Measurements from ENCODE around the gene CUL7. TPM values are rescaled to one million over a fixed set of nuclear protein-coding genes. Genes with fewer than 3 reads are reported as not detected.

The CUL7 gene
- total RNA-seq, 4 donors from 2014 or later = 20.7 to 39.6 (median 28.6) TPM

DNA sequence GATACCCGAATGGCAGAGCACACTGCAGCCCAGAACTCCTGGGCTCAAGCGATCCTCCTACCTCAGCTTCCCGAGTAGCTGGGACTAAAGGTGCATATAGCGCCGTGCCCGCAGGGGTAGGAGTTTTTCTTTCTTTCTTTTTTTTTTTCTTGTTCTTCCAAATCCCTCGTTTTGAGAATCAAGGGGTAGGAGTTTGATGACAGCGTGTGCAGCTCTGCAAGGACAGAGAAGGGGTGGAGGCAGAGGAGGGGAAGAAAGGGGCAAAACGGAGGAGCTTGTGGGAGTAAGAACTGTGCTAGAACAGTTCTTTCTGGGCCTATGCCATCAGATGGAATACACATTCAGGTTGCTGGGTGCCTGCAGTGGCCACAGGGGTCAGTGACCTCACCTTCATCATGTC lies 16.9 kb downstream of the CUL7 start:
- peaks cover 28 to 50% of the 10 kb centered on the region in 2 donors for H3K36me3 ChIP-seq

GRCh38 chr6:43035495-43036194 lies 18.0 kb downstream of the CUL7 start:
- intact Hi-C loops (cut with DNase I) = no loop called here
- TF ChIP-seq POLR2A (IDR thresholded peaks at IDR 0.05) = no peak
- TF ChIP-seq, protein P1, sequence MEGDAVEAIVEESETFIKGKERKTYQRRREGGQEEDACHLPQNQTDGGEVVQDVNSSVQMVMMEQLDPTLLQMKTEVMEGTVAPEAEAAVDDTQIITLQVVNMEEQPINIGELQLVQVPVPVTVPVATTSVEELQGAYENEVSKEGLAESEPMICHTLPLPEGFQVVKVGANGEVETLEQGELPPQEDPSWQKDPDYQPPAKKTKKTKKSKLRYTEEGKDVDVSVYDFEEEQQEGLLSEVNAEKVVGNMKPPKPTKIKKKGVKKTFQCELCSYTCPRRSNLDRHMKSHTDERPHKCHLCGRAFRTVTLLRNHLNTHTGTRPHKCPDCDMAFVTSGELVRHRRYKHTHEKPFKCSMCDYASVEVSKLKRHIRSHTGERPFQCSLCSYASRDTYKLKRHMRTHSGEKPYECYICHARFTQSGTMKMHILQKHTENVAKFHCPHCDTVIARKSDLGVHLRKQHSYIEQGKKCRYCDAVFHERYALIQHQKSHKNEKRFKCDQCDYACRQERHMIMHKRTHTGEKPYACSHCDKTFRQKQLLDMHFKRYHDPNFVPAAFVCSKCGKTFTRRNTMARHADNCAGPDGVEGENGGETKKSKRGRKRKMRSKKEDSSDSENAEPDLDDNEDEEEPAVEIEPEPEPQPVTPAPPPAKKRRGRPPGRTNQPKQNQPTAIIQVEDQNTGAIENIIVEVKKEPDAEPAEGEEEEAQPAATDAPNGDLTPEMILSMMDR (IDR thresholded peaks at IDR 0.05) = no peak
- Histone ChIP-seq H3K9me3 (no peaks in the 10 kb centered on the region), H3K27ac (no peak overlapping the region), H3K4me1 (no peaks in the 10 kb centered on the region), H3K4me3 (replicated peaks in 1 of 3) (no peak overlapping the region), H3K27me3 (no peaks in the 10 kb centered on the region), H3K36me3 (peaks cover 34 to 49% of the 10 kb centered on the region in 2 donors)
- no peak for DNase-seq
- 71 to 85% methylated on average over 4 of the region's 4 CpGs for WGBS, 2 donors

More for the DNA sequence above, 16.9 kb downstream of the CUL7 start:
- H3K27ac ChIP-seq = no peak overlapping the region
- H3K9me3 ChIP-seq = no peaks in the 10 kb centered on the region
- intact Hi-C loops (cut with DNase I) = no loop called here
- TF ChIP-seq, protein P1 (IDR thresholded peaks at IDR 0.05) = no peak
- no peak for TF ChIP-seq POLR2A (IDR thresholded peaks at IDR 0.05)
- no peaks in the 10 kb centered on the region for H3K4me1 ChIP-seq
- no peak overlapping the region for H3K4me3 ChIP-seq (replicated peaks in 1 of 3)
- H3K27me3 ChIP-seq = no peaks in the 10 kb centered on the region
- DNase-seq = no peak
- WGBS, 2 donors = 93 to 95% methylated on average over 9 of the region's 9 CpGs

DNA sequence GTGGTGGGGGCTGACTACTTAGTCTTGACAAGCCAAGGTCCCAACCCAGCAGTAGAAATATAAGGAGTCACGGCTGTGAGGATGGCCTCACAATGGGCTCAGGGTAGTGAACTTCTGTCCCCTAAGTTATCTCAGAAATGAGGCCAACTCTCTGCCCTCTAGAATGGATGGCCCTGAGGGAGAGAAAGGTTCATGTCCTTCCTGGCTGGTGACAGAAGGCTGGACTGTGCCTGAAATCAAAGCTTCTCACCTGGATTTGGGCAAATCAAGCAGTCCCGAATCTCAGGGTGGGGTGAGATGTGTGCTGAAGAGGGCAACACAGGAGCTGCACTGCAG lies 19.5 kb downstream of the CUL7 start:
- H3K36me3 ChIP-seq = peaks cover 45 to 52% of the 10 kb centered on the region in 2 donors
- intact Hi-C loops (cut with DNase I) = no loop called here

GRCh38 chr6:43033496-43034189 lies 20.0 kb downstream of the CUL7 start:
- H3K9me3 ChIP-seq = no peaks in the 10 kb centered on the region
- H3K36me3 ChIP-seq = peaks cover 46 to 53% of the 10 kb centered on the region in 2 donors
- H3K4me3 ChIP-seq (replicated peaks in 1 of 3) = no peak overlapping the region
- H3K27me3 ChIP-seq = no peaks in the 10 kb centered on the region
- intact Hi-C loops (cut with DNase I) = no loop called here
- DNase-seq = no peak
- WGBS, 2 donors = 90 to 96% methylated on average over 2 of the region's 2 CpGs
- no peaks in the 10 kb centered on the region for H3K4me1 ChIP-seq
- TF ChIP-seq, protein P1 (IDR thresholded peaks at IDR 0.05) = no peak
- TF ChIP-seq POLR2A (IDR thresholded peaks at IDR 0.05) = no peak
- no peak overlapping the region for H3K27ac ChIP-seq

More for the DNA sequence above, 19.5 kb downstream of the CUL7 start:
- H3K9me3 ChIP-seq = no peaks in the 10 kb centered on the region
- H3K27me3 ChIP-seq = no peaks in the 10 kb centered on the region
- no peak for DNase-seq
- no peak overlapping the region for H3K4me3 ChIP-seq (replicated peaks in 1 of 3)
- H3K27ac ChIP-seq = no peak overlapping the region
- TF ChIP-seq, protein P1 (IDR thresholded peaks at IDR 0.05) = no peak
- no peak for TF ChIP-seq POLR2A (IDR thresholded peaks at IDR 0.05)
- no peaks in the 10 kb centered on the region for H3K4me1 ChIP-seq
- 84 to 86% methylated on average over 2 of the region's 2 CpGs for WGBS, 2 donors

DNA sequence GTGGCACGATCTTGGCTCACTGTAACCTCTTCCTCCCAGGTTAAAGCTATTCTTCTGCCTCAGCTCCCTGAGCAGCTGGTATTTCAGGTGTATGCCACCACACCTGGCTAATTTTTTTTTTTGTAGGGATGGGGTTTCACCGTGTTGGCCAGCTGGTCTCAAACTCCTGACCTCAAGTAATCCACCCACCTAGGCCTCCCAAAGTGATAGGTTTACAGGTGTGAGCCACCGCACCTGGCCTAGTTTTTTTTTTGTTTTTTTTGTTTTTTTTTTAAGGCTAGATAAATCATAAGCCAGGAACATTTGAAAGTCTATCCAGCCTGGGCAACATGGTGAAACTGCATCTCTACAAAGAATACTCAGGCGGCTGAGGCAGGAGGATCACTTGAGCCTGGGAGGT lies 21.3 kb downstream of the CUL7 start:
- no peaks in the 10 kb centered on the region for H3K27me3 ChIP-seq
- DNase-seq = no peak
- no peak overlapping the region for H3K4me3 ChIP-seq (replicated peaks in 1 of 3)
- peaks cover 48 to 54% of the 10 kb centered on the region in 2 donors for H3K36me3 ChIP-seq
- H3K9me3 ChIP-seq = no peaks in the 10 kb centered on the region
- H3K4me1 ChIP-seq = no peaks in the 10 kb centered on the region
- TF ChIP-seq, protein P1 (IDR thresholded peaks at IDR 0.05) = no peak
- TF ChIP-seq POLR2A (IDR thresholded peaks at IDR 0.05) = no peak
- WGBS, 2 donors = 92 to 95% methylated on average over 4 of the region's 4 CpGs
- intact Hi-C loops (cut with DNase I) = no loop called here
- H3K27ac ChIP-seq = no peak overlapping the region

Measured in thyroid gland (tissue), 4 donors.